ENCODE measurements around the gene NECTIN3.
A peak's percentile ranks its signal among the peaks of the same experiment; 100 is the strongest.

Gene NECTIN3

GRCh38 chr3:111071257-111072030 lies at the start of gene NECTIN3:
NECTIN3 (plus strand) TSS chr3:111071816; CDS start chr3:111072018, 202 bp downstream.
- DNase-seq (ENCODE audit: low read depth), result peak; percentile 81

- DNase-seq (ENCODE audit: low read depth), result no peak
Measured at GRCh38 chr3:111027868-111028267, 43.7 kb upstream of the NECTIN3 start.

DNA sequence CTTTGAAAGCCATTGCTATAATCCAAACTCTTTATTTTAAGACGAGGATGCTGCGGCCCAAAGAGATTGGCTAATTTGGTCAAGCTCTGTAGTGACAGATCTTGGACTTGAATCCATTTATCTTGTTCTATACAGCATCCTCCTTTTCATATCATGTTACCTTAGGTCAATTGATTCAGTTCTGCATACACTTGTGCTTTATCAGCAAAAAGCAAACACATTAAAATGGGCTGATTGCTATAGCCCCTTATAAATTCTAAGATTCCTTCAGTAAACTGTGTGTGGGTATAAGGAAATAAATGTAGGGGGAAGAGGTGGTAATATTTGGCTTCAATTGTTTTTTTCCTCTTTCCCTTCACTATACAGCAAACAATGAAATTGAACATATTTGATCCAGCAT lies 40.1 kb upstream of the NECTIN3 start:
- no peak for DNase-seq (ENCODE audit: low read depth)

DNA sequence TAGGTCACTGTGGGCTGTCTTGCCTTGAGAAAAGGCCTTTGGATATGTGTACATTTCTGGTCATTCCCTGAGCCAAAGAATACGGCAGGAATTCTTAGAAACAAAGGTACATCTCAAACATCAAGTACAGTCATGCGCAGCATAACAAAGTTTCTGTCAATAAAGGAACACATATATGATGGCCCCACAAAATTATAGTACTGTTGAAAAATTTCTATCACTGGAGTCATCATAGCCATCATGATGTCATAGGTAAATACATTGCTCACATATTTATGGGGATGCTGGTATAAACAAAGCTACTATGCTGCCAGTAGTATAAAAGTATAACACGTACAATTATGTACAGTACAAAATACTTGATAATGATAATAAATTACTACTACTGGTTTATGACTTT lies 38.9 kb upstream of the NECTIN3 start:
- no peak for DNase-seq (ENCODE audit: low read depth)

GRCh38 chr3:111033470-111034050 lies 38.1 kb upstream of the NECTIN3 start:
- no peak for DNase-seq (ENCODE audit: low read depth)

GRCh38 chr3:111035316-111035715 lies 36.3 kb upstream of the NECTIN3 start:
- DNase-seq (ENCODE audit: low read depth), result no peak

DNA sequence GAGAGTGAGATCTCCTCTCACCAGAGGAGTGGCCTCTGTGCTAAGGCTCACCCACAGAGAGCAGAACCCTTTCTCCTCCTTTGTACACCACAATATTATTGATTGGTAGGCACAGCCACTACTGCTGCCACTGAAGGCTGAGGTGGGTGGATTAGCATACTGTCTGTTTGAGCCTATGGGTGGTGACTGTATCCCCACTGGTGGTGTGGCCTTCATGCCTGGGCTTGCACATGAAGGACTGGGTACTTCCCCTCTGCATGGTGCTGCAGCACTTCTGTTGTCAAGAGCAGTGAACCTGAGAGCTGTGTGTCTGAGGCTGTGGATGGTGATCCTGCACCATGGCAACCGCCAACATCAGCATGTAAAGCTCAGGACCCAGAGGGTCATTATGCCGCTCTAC lies 35.7 kb upstream of the NECTIN3 start:
- DNase-seq (ENCODE audit: low read depth), result no peak

- DNase-seq (ENCODE audit: low read depth), result no peak
Measured at GRCh38 chr3:111040959-111041358, 30.7 kb upstream of the NECTIN3 start.

DNA sequence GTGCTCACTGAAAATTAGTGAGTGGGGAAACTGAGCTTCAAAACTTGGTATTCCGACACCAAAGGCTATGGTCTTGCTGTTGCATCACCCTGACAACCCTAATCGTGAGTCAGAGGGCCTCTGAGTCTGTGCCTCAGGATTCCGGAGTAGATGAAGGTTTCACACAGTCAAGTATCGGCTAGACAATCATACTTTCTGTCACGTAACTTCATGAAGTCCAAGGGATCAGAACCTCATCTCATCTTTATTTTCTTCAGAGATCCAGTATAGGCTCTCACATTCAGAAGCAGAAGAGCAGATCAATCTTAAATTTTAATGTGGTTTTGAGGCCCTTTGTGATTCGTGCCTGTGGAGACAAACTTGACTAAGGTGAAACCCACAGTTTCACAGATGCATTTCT lies 26.1 kb upstream of the NECTIN3 start:
- no peak for DNase-seq (ENCODE audit: low read depth)

DNA sequence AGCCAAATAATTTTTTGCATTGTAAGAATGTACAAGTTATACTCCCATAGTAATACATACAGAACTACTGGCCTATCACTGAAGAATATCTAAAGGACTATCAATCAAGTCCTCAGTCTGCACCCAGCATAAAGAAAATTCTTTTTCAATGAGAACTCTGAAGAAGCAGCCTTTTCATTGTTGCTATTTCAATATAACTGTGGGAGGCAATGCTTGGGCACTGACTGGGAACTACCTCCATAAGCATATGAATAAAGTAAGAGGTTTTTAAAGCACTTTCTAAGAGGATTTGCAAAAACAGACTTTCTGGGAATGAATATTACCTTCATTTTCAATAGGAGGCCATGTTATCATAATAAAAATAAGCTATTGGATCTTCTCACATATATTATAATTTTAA lies 24.6 kb upstream of the NECTIN3 start:
- no peak for DNase-seq (ENCODE audit: low read depth)

DNA sequence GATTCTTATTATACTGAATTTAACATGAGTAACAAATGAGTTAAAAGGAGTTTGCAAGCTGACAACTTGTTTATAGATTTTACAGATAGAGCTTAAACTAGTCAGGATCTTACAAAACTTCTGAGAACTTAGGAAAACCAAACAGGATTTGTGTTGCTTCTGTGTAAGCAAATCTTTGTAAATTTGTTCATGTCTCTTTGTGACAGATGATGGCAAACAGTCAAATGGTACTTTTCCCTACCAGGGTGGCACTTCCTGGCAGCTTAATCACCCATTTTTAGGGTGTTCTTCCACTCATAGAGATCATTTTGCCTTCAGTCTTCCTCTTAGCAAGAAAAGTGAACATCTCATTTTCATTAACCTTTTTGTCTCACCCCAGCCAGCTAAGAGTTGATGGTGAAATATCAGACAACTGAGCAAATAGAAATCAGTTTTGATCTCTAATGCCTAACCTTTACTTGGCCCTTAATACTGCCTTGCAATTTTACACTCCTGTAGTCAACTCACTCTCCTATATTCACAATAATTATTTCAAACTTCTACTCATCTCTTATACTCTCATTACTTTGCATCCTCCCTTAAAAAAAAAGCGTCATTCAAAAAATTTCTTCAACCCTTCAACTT lies 23.7 kb upstream of the NECTIN3 start:
- no peak for DNase-seq (ENCODE audit: low read depth)

- no peak for DNase-seq (ENCODE audit: low read depth)
Measured at GRCh38 chr3:111051354-111051753, 20.3 kb upstream of the NECTIN3 start.

DNA sequence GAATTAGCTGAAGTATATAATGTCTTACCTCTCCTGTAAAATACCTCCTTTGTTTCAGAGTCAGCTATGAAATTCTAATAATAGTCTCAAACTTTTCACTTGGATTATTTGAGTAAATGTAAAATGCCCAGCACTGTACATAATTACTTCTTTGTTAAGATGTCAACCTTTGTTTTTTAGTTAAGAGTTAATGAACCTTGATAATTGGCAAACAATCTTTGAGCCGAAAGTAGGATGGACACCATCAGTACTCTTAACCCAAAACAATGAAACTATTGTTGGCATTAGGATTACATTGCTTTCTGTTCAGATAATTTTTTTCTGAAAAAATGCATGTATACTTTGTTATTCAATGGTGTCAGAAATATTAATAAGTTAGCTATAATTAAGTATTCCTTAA lies 3.0 kb upstream of the NECTIN3 start:
- DNase-seq (ENCODE audit: low read depth), result no peak

- DNase-seq (ENCODE audit: low read depth), result no peak
Measured at GRCh38 chr3:111069974-111070771, 1.4 kb upstream of the NECTIN3 start.

- DNase-seq (ENCODE audit: low read depth), result no peak
Measured at GRCh38 chr3:111070772-111071256, 802 bp upstream of the NECTIN3 start.

- no peak for DNase-seq (ENCODE audit: low read depth)
Measured at GRCh38 chr3:111072031-111072921, 660 bp downstream of the NECTIN3 start.

DNA sequence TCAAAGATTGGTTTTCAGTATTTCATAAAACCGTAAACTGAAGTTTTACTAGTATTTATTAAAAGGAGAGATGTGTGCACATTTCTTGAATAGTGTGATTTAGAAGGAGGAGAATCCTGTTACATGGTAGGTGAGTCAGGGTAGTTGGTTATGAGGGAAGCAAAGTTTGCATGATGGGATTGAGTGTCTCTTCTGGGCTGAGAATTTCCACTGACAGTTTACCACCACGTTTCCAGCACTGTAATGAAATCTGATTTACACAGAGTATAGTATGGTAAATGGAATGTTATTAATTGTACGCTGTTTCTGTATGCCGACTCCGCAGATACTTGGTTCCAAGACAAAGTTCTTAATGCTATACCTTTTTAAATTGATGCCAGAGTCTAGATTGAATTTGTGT lies 1.6 kb downstream of the NECTIN3 start:
- no peak for DNase-seq (ENCODE audit: low read depth)

- DNase-seq (ENCODE audit: low read depth), result no peak
Measured at GRCh38 chr3:111076732-111077131, 5.1 kb downstream of the NECTIN3 start.

- no peak for DNase-seq (ENCODE audit: low read depth)
Measured at GRCh38 chr3:111077369-111077768, 5.8 kb downstream of the NECTIN3 start.

DNA sequence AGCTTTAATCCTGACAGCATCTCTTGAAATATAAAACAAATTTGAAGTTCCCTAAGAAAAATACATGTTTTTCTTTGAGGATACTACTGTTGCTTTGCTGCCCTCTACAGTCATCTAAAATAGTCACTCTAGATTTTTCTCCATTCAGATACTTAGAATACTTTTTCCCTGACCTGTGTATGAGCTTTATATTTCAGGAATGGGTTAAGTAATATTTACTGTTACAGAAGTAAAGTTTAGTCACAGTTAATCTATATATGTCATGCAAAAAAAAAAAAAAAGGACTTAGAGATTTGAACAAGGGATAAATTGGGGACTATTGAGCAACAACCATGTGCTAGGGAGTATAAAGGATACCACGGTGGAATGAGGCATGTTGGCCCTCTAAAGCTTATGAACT lies 8.8 kb downstream of the NECTIN3 start:
- no peak for DNase-seq (ENCODE audit: low read depth)

DNA sequence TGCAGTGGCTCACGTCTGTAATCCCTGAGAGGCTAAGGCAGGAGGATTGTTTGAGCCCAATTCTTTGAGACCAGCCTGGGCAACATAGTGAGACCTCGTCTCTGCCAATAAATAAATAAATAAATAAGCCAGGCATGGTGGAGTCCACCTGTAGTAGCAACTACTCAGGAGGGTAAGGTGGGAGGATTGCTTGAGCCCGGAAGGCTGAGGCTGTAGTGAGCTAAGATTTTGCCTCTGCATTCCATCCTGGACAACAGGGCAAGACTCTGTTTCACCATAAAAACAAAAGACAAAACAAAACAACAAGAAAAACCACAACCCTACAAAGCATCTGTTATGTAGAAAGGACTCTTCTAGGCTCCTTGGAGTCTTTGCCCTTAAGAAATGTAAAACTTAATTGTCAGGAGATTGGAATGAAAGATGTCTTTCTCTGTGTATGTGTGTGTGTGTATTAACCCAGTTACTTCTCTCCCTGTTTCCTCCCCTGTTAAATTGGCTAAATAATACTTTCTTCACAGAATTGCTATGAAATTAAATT lies 9.5 kb downstream of the NECTIN3 start:
- DNase-seq (ENCODE audit: low read depth), result no peak
